Ovary (tissue), 3 donors: Measurements from ENCODE around the gene ARHGAP1.

ENCODE experiments used
- CTCF ChIP-seq, 3 donors: fragments of 450-650 bp in 2 of 3; fragments of 200-600 bp in 1 of 3; IDR thresholded peaks; one replicate each; pipeline versions ENCODE4 v1.5.1 to v1.8.0; 2016 to 2022; ENCODE audit warnings: antibody characterized with exemption in 3 of 3, mild to moderate bottlenecking in 1 of 3
- EP300 ChIP-seq: sonication (generic); formaldehyde crosslinking; IDR thresholded peaks from one replicate; pipeline ENCODE4 v1.6.1; 2017; ENCODE audit warnings: antibody characterized with exemption
- POLR2A ChIP-seq: fragments of 450-650 bp; IDR thresholded peaks from one replicate; pipeline ENCODE4 v1.6.1; 2017; ENCODE audit warnings: antibody characterized with exemption, mild to moderate bottlenecking, moderate library complexity
- donor health status: DM: no; HTN: no; CAD: no.

GRCh38 chr11:46693597-46694012 lies 6.8 kb downstream of the ARHGAP1 start:
- TF ChIP-seq POLR2A: no peak
- no peak for TF ChIP-seq CTCF (IDR thresholded peaks at IDR 0.05)
- TF ChIP-seq EP300: no peak
